OCI-LY7 (cell line): Measurements from ENCODE around the gene ASB1. TPM values are rescaled to one million over a fixed set of nuclear protein-coding genes. Genes with fewer than 3 reads are reported as not detected.

Source experiments
- BruUV-seq: library from RNA; stranded (reverse); fragments of 400-500 nt; replicated peaks from 2 replicates; lab custom pipeline; 2021; lab: Mats Ljungman, UMichigan
- CTCF ChIA-PET: fragments of 300-600 bp; sonication (Branson Sonifier 250); formaldehyde crosslinking; loops from one replicate; lab custom pipeline; 2022; ENCODE audit warnings: antibody characterized with exemption; ENCODE audit not compliant: unreplicated experiment; lab: Charles Lee
- POLR2A ChIA-PET: fragments of 300-600 bp; sonication (Branson Sonifier 250); formaldehyde crosslinking; loops from one replicate; lab custom pipeline; 2022; ENCODE audit warnings: antibody characterized with exemption; lab: Charles Lee
- DNase-seq: peaks from one replicate; pipeline ENCODE4 v3.0.0-alpha.2; 2015; ENCODE audit warnings: low spot score
- H2AFZ ChIP-seq: fragments of 200-600 bp; sonication (generic), shearing (Covaris generic); 2 replicates; pipeline ENCODE4 v1.6.1; 2014; ENCODE audit warnings: mild to moderate bottlenecking, antibody characterized with exemption, low read length, moderate library complexity
- H3K27ac ChIP-seq: fragments of 200-600 bp; sonication (generic); 2 replicates; pipeline ENCODE4 v1.5.1; 2014; ENCODE audit warnings: mixed run types, low read depth, mild to moderate bottlenecking, moderate library complexity, low read length, inconsistent platforms; ENCODE audit not compliant: poor library complexity, severe bottlenecking
- H3K36me3 ChIP-seq: fragments of 200-600 bp; sonication (generic); 2 replicates; pipeline ENCODE4 v1.6.1; 2014; ENCODE audit warnings: mild to moderate bottlenecking, antibody characterized with exemption, low read length, moderate library complexity, mixed read lengths; ENCODE audit not compliant: insufficient read depth
- H3K4me1 ChIP-seq: fragments of 200-600 bp; sonication (generic); 2 replicates; pipeline ENCODE4 v1.5.1; 2014; ENCODE audit warnings: mild to moderate bottlenecking, low read length; ENCODE audit not compliant: insufficient read depth, poor library complexity, severe bottlenecking
- H3K4me2 ChIP-seq: fragments of 200-600 bp; sonication (generic); 2 replicates; pipeline ENCODE4 v1.6.1; 2014; ENCODE audit warnings: mild to moderate bottlenecking, low read length
- H3K4me3 ChIP-seq: fragments of 200-600 bp; sonication (generic); 2 replicates; pipeline ENCODE4 v1.5.1; 2014; ENCODE audit warnings: mild to moderate bottlenecking, low read depth, low read length; ENCODE audit not compliant: poor library complexity, severe bottlenecking
- H3K79me2 ChIP-seq: fragments of 200-600 bp; sonication (generic); 2 replicates; pipeline ENCODE4 v1.6.1; 2016; ENCODE audit warnings: low read depth, mild to moderate bottlenecking, low read length, moderate library complexity, mixed read lengths; ENCODE audit not compliant: insufficient read depth
- H3K9me2 ChIP-seq: fragments of 200-600 bp; sonication (generic); 2 replicates; pipeline ENCODE4 v1.6.1; 2016; ENCODE audit warnings: mild to moderate bottlenecking, low read length, mixed read lengths; ENCODE audit not compliant: insufficient read depth
- H3K9me3 ChIP-seq: fragments of 200-600 bp; sonication (generic); 2 replicates; pipeline ENCODE4 v1.6.1; 2014; ENCODE audit warnings: mild to moderate bottlenecking, mixed run types, low read length, mixed read lengths
- H4K20me1 ChIP-seq: fragments of 200-600 bp; sonication (generic); 2 replicates; pipeline ENCODE4 v1.6.1; 2014; ENCODE audit warnings: mild to moderate bottlenecking, antibody characterized with exemption, low read length, moderate library complexity, mixed read lengths; ENCODE audit not compliant: insufficient read depth
- CTCF ChIP-seq: fragments of 200-600 bp; sonication (generic); conservative IDR thresholded peaks from 2 replicates; pipeline ENCODE4 v1.5.1; 2014; ENCODE audit warnings: mild to moderate bottlenecking, antibody characterized with exemption, low read length, moderate library complexity, mixed read lengths
- EZH2phosphoT487 ChIP-seq: fragments of 200-600 bp; sonication (generic); IDR thresholded peaks from 2 replicates; pipeline ENCODE4 v1.6.1; 2018; ENCODE audit warnings: low read depth, borderline replicate concordance, mild to moderate bottlenecking, mixed run types, antibody characterized with exemption, low read length, moderate library complexity, mixed read lengths
- intact Hi-C: fragments of 100-400 bp; cut with micrococcal nuclease; formaldehyde crosslinking; loops from one replicate; pipeline ENCODE4 v1.10.0; 2022; ENCODE audit not compliant: unreplicated experiment
- total RNA-seq, 2 experiments: library from RNA; depleted of rRNA in 1 of 2; stranded (reverse); fragments of >200 nt in 1 of 2; shearing (Covaris generic) in 1 of 2; gene quantifications; 2 replicates each; pipeline ENCODE4 v1.2.3, GENCODE V29; 2014 to 2022

ASB1 gene
- total RNA-seq, 2 experiments from 2014 or later, result 19.4 to 37.7 TPM

- Histone ChIP-seq H2AFZ (no peak overlapping the region), H3K4me1 (peaks cover 21% of the 10 kb centered on the region), H3K4me3 (no peak overlapping the region), H3K9me3 (no peaks in the 10 kb centered on the region), H4K20me1 (no peaks in the 10 kb centered on the region), H3K79me2 (peaks cover 58% of the 10 kb centered on the region), H3K36me3 (peaks cover 29% of the 10 kb centered on the region), H3K4me2 (peak overlapping the region; percentile 33; the same call in 1 of the 2 replicates), H3K27ac (no peak overlapping the region), H3K9me2 (no peaks in the 10 kb centered on the region)
- intact Hi-C loops, result loop anchor here (5.0 kb wide), 1 partner anchor 187 kb away; the partner anchor contains the start of gene HES6
- no peak for DNase-seq
- no peak for TF ChIP-seq CTCF
- no peak for TF ChIP-seq EZH2phosphoT487
- no TSS peak for BruUV-seq
- CTCF ChIA-PET, result no interaction called here
- POLR2A ChIA-PET, result interaction anchor here (0.8 kb wide), 1 partner anchor 834 kb away, joined by 3 read pairs; no protein-coding TSS in a partner anchor
Measured at GRCh38 chr2:238428866-238429265, 2.1 kb downstream of the ASB1 start.

- Histone ChIP-seq H3K4me3 (no peak overlapping the region), H4K20me1 (no peaks in the 10 kb centered on the region), H2AFZ (no peak overlapping the region), H3K9me3 (no peaks in the 10 kb centered on the region), H3K79me2 (peaks cover 58% of the 10 kb centered on the region), H3K4me1 (peaks cover 18% of the 10 kb centered on the region), H3K9me2 (no peaks in the 10 kb centered on the region), H3K36me3 (peaks cover 48% of the 10 kb centered on the region), H3K4me2 (no peak overlapping the region), H3K27ac (no peak overlapping the region)
- CTCF ChIA-PET, result no interaction called here
- TF ChIP-seq CTCF (no peak), EZH2phosphoT487 (no peak)
- BruUV-seq, result no TSS peak
- intact Hi-C loops, result loop anchor here (1.0 kb wide), 1 partner anchor 27 kb away; no protein-coding TSS in a partner anchor
- POLR2A ChIA-PET, result interaction anchor here (0.8 kb wide), 1 partner anchor 14 kb away, joined by 3 read pairs; no protein-coding TSS in a partner anchor
- no peak for DNase-seq
Measured at GRCh38 chr2:238430781-238431180, 4.1 kb downstream of the ASB1 start.

GRCh38 chr2:238431456-238431855, 4.7 kb downstream of the ASB1 start:
- Histone ChIP-seq H3K36me3 (peaks cover 51% of the 10 kb centered on the region), H3K4me1 (peaks cover 13% of the 10 kb centered on the region), H3K27ac (no peak overlapping the region), H3K9me2 (no peaks in the 10 kb centered on the region), H2AFZ (no peak overlapping the region), H3K4me3 (no peak overlapping the region), H3K4me2 (no peak overlapping the region), H4K20me1 (no peaks in the 10 kb centered on the region), H3K9me3 (no peaks in the 10 kb centered on the region), H3K79me2 (peaks cover 58% of the 10 kb centered on the region)
- no peak for DNase-seq
- intact Hi-C loops, result no loop called here
- POLR2A ChIA-PET, result no interaction called here
- TF ChIP-seq EZH2phosphoT487, result no peak
- TF ChIP-seq CTCF, result no peak
- CTCF ChIA-PET, result no interaction called here
- no TSS peak for BruUV-seq
